H1 (cell line): ENCODE data around the gene COL6A6. TPM values are rescaled to one million over a fixed set of nuclear protein-coding genes. Genes with fewer than 3 reads are reported as not detected.

Experiments
- CTCF ChIA-PET: fragments of 300-600 bp; sonication (Branson Sonifier 250); formaldehyde crosslinking; loops from one replicate; lab custom pipeline; 2021; ENCODE audit not compliant: partially characterized antibody; lab: Charles Lee
- POLR2A ChIA-PET: fragments of 300-600 bp; sonication (Branson Sonifier 250); formaldehyde crosslinking; loops from one replicate; lab custom pipeline; 2021; ENCODE audit warnings: inconsistent platforms; ENCODE audit not compliant: partially characterized antibody; lab: Charles Lee
- DNase-seq, 2 experiments: peaks; one replicate each; pipeline versions ENCODE4 v3.0.0 to v3.0.0-alpha.2; 2010 to 2022; ENCODE audit warnings: low spot score in 2 of 2, low read depth in 1 of 2, mixed read lengths in 1 of 2
- FAIRE-seq: peaks from 2 replicates; lab custom pipeline; 2011; peaks lifted over from hg19 to GRCh38; lab: Jason Lieb, UNC
- H2AFZ ChIP-seq: 2 replicates; pipeline ENCODE4 v1.8.1; 2012; ENCODE audit warnings: low read length, inconsistent platforms
- H2AK5ac ChIP-seq: 2 replicates; pipeline ENCODE4 v1.6.1; 2013; ENCODE audit warnings: low read depth, low read length
- H2BK120ac ChIP-seq: replicated peaks from 2 replicates; pipeline ENCODE3; 2013; ENCODE audit warnings: low read depth, low read length, inconsistent platforms
- H2BK12ac ChIP-seq: 2 replicates; pipeline ENCODE4 v1.6.1; 2013; ENCODE audit warnings: low read depth, low read length
- H2BK15ac ChIP-seq: 2 replicates; pipeline ENCODE4 v1.6.1; 2013; ENCODE audit warnings: low read length
- H2BK20ac ChIP-seq: 2 replicates; pipeline ENCODE4 v1.6.1; 2013; ENCODE audit warnings: low read length
- H2BK5ac ChIP-seq: 2 replicates; pipeline ENCODE4 v1.6.1; 2013; ENCODE audit warnings: low read depth, low read length
- H3K14ac ChIP-seq: 2 replicates; pipeline ENCODE4 v1.6.1; 2013; ENCODE audit warnings: inconsistent platforms; ENCODE audit not compliant: insufficient read length
- H3K18ac ChIP-seq: 2 replicates; pipeline ENCODE4 v1.6.1; 2013; ENCODE audit warnings: low read length; ENCODE audit errors: extremely low read depth
- H3K23ac ChIP-seq: 2 replicates; pipeline ENCODE4 v1.6.1; 2013; ENCODE audit warnings: inconsistent platforms; ENCODE audit not compliant: insufficient read length
- H3K23me2 ChIP-seq: 2 replicates; pipeline ENCODE4 v1.6.1; 2013; ENCODE audit warnings: low read depth, low read length
- H3K27ac ChIP-seq: 2 replicates; pipeline ENCODE4 v1.6.1; 2011; ENCODE audit warnings: low read depth, low read length, inconsistent platforms
- H3K27me3 ChIP-seq, 4 experiments: replicated peaks in 1 of 4; 1 replicate in 1 of 4; 2 replicates in 3 of 4; pipeline versions ENCODE4 v1.6.1 to v1.8.1; 2011 to 2013; ENCODE audit warnings: low read length in 3 of 4, mild to moderate bottlenecking in 3 of 4, inconsistent platforms in 2 of 4, mixed read lengths in 2 of 4, moderate library complexity in 1 of 4; ENCODE audit not compliant: control insufficient read depth in 3 of 4, insufficient read depth in 3 of 4; ENCODE audit errors: extremely low read depth in 1 of 4
- H3K36me3 ChIP-seq, 4 experiments: 2 replicates each; pipeline versions ENCODE4 v1.6.1 to v1.8.1; 2011 to 2013; ENCODE audit warnings: mild to moderate bottlenecking in 4 of 4, low read length in 3 of 4, moderate library complexity in 2 of 4, control low read depth in 1 of 4, inconsistent platforms in 1 of 4; ENCODE audit not compliant: insufficient read depth in 4 of 4, control insufficient read depth in 2 of 4
- H3K4ac ChIP-seq: replicated peaks from 2 replicates; pipeline ENCODE3; 2013; ENCODE audit warnings: low read length, low read depth, mixed read lengths, inconsistent platforms; ENCODE audit not compliant: insufficient read length
- H3K4me1 ChIP-seq, 4 experiments: replicated peaks in 1 of 4; 1 replicate in 1 of 4; 2 replicates in 3 of 4; pipeline versions ENCODE4 v1.6.1 to v1.8.1; 2011 to 2013; ENCODE audit warnings: low read length in 3 of 4, inconsistent platforms in 2 of 4, mixed read lengths in 1 of 4; ENCODE audit not compliant: insufficient read depth in 4 of 4, control insufficient read depth in 3 of 4
- H3K4me2 ChIP-seq, 2 experiments: 2 replicates each; pipeline versions ENCODE4 v1.6.1 to v1.8.1; 2011 to 2013; ENCODE audit warnings: low read depth in 2 of 2, low read length in 2 of 2, control low read depth in 1 of 2, inconsistent platforms in 1 of 2, mild to moderate bottlenecking in 1 of 2; ENCODE audit not compliant: insufficient read depth in 1 of 2
- H3K4me3 ChIP-seq, 4 experiments: fragments of 200-600, 300-600 bp in 1 of 4; sonication (generic), shearing (Covaris generic), sonication (Bioruptor Twin) in 1 of 4; 2 replicates each; pipeline versions ENCODE4 v1.5.1 to v1.8.1; 2011 to 2016; ENCODE audit warnings: low read length in 4 of 4, low read depth in 3 of 4, control low read depth in 2 of 4, inconsistent platforms in 2 of 4, mild to moderate bottlenecking in 2 of 4, mixed read lengths in 1 of 4, moderate library complexity in 1 of 4; ENCODE audit not compliant: insufficient read depth in 2 of 4; ENCODE audit errors: extremely low read depth in 1 of 4
- H3K56ac ChIP-seq: replicated peaks from 2 replicates; pipeline ENCODE3; 2013; ENCODE audit warnings: low read depth, mild to moderate bottlenecking, mixed read lengths, low read length, inconsistent platforms; ENCODE audit not compliant: insufficient read length
- H3K79me1 ChIP-seq: 2 replicates; pipeline ENCODE4 v1.6.1; 2013; ENCODE audit warnings: low read depth, low read length, control low read depth
- H3K79me2 ChIP-seq, 2 experiments: 2 replicates each; pipeline versions ENCODE4 v1.6.1 to v1.8.1; 2012 to 2013; ENCODE audit warnings: low read length in 2 of 2, mild to moderate bottlenecking in 2 of 2, inconsistent platforms in 1 of 2; ENCODE audit not compliant: insufficient read depth in 2 of 2, control insufficient read depth in 1 of 2
- H3K9ac ChIP-seq, 4 experiments: replicated peaks in 1 of 4; 1 replicate in 1 of 4; 2 replicates in 3 of 4; pipeline versions ENCODE4 v1.6.1 to v1.8.1; 2011 to 2013; ENCODE audit warnings: low read depth in 3 of 4, low read length in 3 of 4, control low read depth in 2 of 4, mild to moderate bottlenecking in 2 of 4, moderate library complexity in 2 of 4, inconsistent platforms in 1 of 4; ENCODE audit errors: extremely low read depth in 1 of 4
- H3K9me3 ChIP-seq, 2 experiments: 2 replicates each; pipeline versions ENCODE4 v1.6.1 to v1.8.1; 2012 to 2013; ENCODE audit warnings: mild to moderate bottlenecking in 2 of 2, moderate library complexity in 2 of 2, control low read depth in 1 of 2, inconsistent platforms in 1 of 2, low read depth in 1 of 2, low read length in 1 of 2, mixed read lengths in 1 of 2; ENCODE audit not compliant: insufficient read depth in 2 of 2
- H4K20me1 ChIP-seq, 2 experiments: replicated peaks in 1 of 2; 2 replicates each; pipeline versions ENCODE3 to v1.8.1; 2011 to 2013; ENCODE audit warnings: inconsistent platforms in 2 of 2, low read length in 2 of 2, mild to moderate bottlenecking in 1 of 2; ENCODE audit not compliant: insufficient read depth in 2 of 2, control insufficient read depth in 1 of 2
- H4K5ac ChIP-seq: 2 replicates; pipeline ENCODE4 v1.6.1; 2013; ENCODE audit warnings: low read length, low read depth, mixed read lengths, inconsistent platforms; ENCODE audit not compliant: insufficient read length
- H4K8ac ChIP-seq: 2 replicates; pipeline ENCODE4 v1.8.0; 2013; ENCODE audit warnings: mild to moderate bottlenecking, moderate library complexity, low read length, inconsistent platforms; ENCODE audit not compliant: insufficient read depth; ENCODE audit errors: extremely low read depth
- H4K91ac ChIP-seq: replicated peaks from 2 replicates; pipeline ENCODE3; 2013; ENCODE audit warnings: low read length, mixed read lengths, inconsistent platforms; ENCODE audit not compliant: insufficient read length
- CBX5 ChIP-seq: fragments of 300-800, 300-1000 bp; sonication (generic); IDR thresholded peaks from 2 replicates; pipeline ENCODE4 v1.7.1; 2016; ENCODE audit warnings: antibody characterized with exemption, low read length, low read depth
- JUND ChIP-seq: IDR thresholded peaks from 2 replicates; pipeline ENCODE4 v1.6.1; 2011; ENCODE audit warnings: mild to moderate bottlenecking, improper control_type of control experiment, low read length
- MAFK ChIP-seq: IDR thresholded peaks from 2 replicates; pipeline ENCODE4 v1.6.1; 2012; ENCODE audit warnings: low read depth, mild to moderate bottlenecking, improper control_type of control experiment, low read length
- NRF1 ChIP-seq: IDR thresholded peaks from 2 replicates; pipeline ENCODE4 v1.6.1; 2011; ENCODE audit warnings: mild to moderate bottlenecking, low read depth, low read length, improper control_type of control experiment
- PHF8 ChIP-seq: fragments of 200-600 bp; sonication (generic); conservative IDR thresholded peaks from 2 replicates; pipeline ENCODE4 v1.7.1; 2012; ENCODE audit warnings: low read depth, mild to moderate bottlenecking, inconsistent platforms, low read length, moderate library complexity
- SAP30 ChIP-seq: fragments of 300-600 bp; sonication (generic); IDR thresholded peaks from 2 replicates; pipeline ENCODE4 v1.7.1; 2012; ENCODE audit warnings: low read length, moderate library complexity, mild to moderate bottlenecking, inconsistent platforms; ENCODE audit not compliant: insufficient read depth, insufficient replicate concordance
- SIRT6 ChIP-seq: IDR thresholded peaks from one replicate; pipeline ENCODE4 v1.7.1; 2012; ENCODE audit warnings: low read length, inconsistent platforms
- SP2 ChIP-seq: IDR thresholded peaks from 2 replicates; pipeline ENCODE4 v1.6.1; 2012; ENCODE audit warnings: mild to moderate bottlenecking, low read length, inconsistent platforms
- WGBS, 2 experiments: shearing (Covaris generic) in 1 of 2; methylation state at CpG; one replicate each; pipeline versions ENCODE4 v1.1.6 to v1.1.7; 2013 to 2015; ENCODE audit warnings: low lambda C conversion rate in 2 of 2, mixed read lengths in 2 of 2, inconsistent platforms in 1 of 2, low coverage in 1 of 2, missing lambda C conversion rate in 1 of 2; ENCODE audit not compliant: insufficient replicate concordance in 2 of 2, insufficient coverage in 1 of 2, insufficient read length in 1 of 2; ENCODE audit errors: extremely low coverage in 1 of 2, missing lambda C conversion rate in 1 of 2; 5-methylcytosine and 5-hydroxymethylcytosine counted together
- polyA plus RNA-seq, 7 experiments: library from polyadenylated mRNA; depleted of rRNA in 3 of 7; stranded (reverse) in 5 of 7; unstranded in 2 of 7; fragments of >200 nt in 5 of 7; fragments of 200-250 nt in 2 of 7; gene quantifications; 1 replicate in 5 of 7; 2 replicates in 1 of 7; 4 replicates in 1 of 7; pipeline versions ENCODE4 v1.2.1 to v1.2.3, GENCODE V29; 2011 to 2013; ENCODE audit warnings: missing spikeins in 2 of 7, mixed read lengths in 2 of 7
- total RNA-seq: library from RNA; stranded (reverse); fragmentation: NEBNext Ultra II Directional; extraction: Animal tissue kit (Norgen Biotek cat#: 25700); gene quantifications from 2 replicates; pipeline ENCODE4 v1.2.1, GENCODE V29; 2021

COL6A6 gene
- total and polyA plus RNA-seq, 2 of the 8 experiments (the other 6 are each of a cell fraction or from before 2014, with no cell fraction given), result 0.02 to 0.09 TPM

- Histone ChIP-seq H4K91ac (no peak overlapping the region), H4K5ac (no peak overlapping the region), H2BK12ac (no peak overlapping the region), H3K4me2 (no peak overlapping the region), H2BK15ac (no peak overlapping the region), H2AK5ac (no peak overlapping the region), H3K79me1 (no peaks in the 10 kb centered on the region), H3K4me3 (no peak overlapping the region), H3K9ac (no peak overlapping the region), H3K27ac (no peak overlapping the region), H3K4ac (no peak overlapping the region), H3K23ac (no peak overlapping the region), H3K14ac (no peak overlapping the region), H2BK20ac (no peak overlapping the region), H4K20me1 (no peaks in the 10 kb centered on the region), H3K9me3 (no peaks in the 10 kb centered on the region), H2AFZ (no peak overlapping the region), H4K8ac (no peak overlapping the region), H2BK5ac (no peak overlapping the region), H2BK120ac (no peak overlapping the region), H3K56ac (no peak overlapping the region), H3K4me1 (no peaks in the 10 kb centered on the region), H3K23me2 (no peaks in the 10 kb centered on the region), H3K36me3 (no peaks in the 10 kb centered on the region), H3K79me2 (no peaks in the 10 kb centered on the region), H3K27me3 (no peaks in the 10 kb centered on the region), H3K18ac (no peak overlapping the region)
- POLR2A ChIA-PET, result no interaction called here
- DNase-seq (no peak), FAIRE-seq (no peak)
- CTCF ChIA-PET, result interaction anchor here (0.6 to 5.1 kb wide), 13 partner anchors 8 to 261 kb away, joined by 3 to 44 read pairs (median 5); no protein-coding TSS in a partner anchor
- TF ChIP-seq SIRT6, result no peak
- TF ChIP-seq PHF8, result no peak
- no peak for TF ChIP-seq SP2
- no peak for TF ChIP-seq NRF1
- TF ChIP-seq MAFK, result no peak
- no peak for TF ChIP-seq JUND
- TF ChIP-seq CBX5, result no peak
- no peak for TF ChIP-seq SAP30
- 86% methylated on average over 1 of the region's 1 CpG; no CpG with 5 or more reads in 1 of the 2 experiments for WGBS, 2 experiments
Measured at GRCh38 chr3:130537673-130538304, 20.8 kb downstream of the COL6A6 start.
